Ecto neural progenitor cell (in vitro differentiated cells): ENCODE data around the gene SERTAD2.

ENCODE experiments used
- DNase-seq: peaks from one replicate; pipeline ENCODE4 v3.0.0-alpha.2; 2018; ENCODE audit warnings: low spot score

SERTAD2 gene

GRCh38 chr2:64653109-64654062 is at the start of gene SERTAD2:
TSS of gene SERTAD2 (minus strand) at chr2:64653913. CDS start at chr2:64636871, 17,042 bp downstream.
- DNase-seq, result no peak

- no peak for DNase-seq
Measured at GRCh38 chr2:64700133-64700809, 46.6 kb upstream of the SERTAD2 start.

- DNase-seq, result no peak
Measured at GRCh38 chr2:64699712-64700111, 46.0 kb upstream of the SERTAD2 start.

- DNase-seq, result no peak
Measured at GRCh38 chr2:64698668-64699444, 45.1 kb upstream of the SERTAD2 start.

GRCh38 chr2:64698177-64698643 is 44.5 kb upstream of the SERTAD2 start:
- no peak for DNase-seq

- DNase-seq, result no peak
Measured at GRCh38 chr2:64697297-64698176, 43.8 kb upstream of the SERTAD2 start.

GRCh38 chr2:64696636-64697035 is 42.9 kb upstream of the SERTAD2 start:
- DNase-seq, result no peak

- no peak for DNase-seq
Measured at GRCh38 chr2:64695721-64696261, 42.1 kb upstream of the SERTAD2 start.

GRCh38 chr2:64692401-64692800 is 38.7 kb upstream of the SERTAD2 start:
- DNase-seq, result no peak

- DNase-seq, result no peak
Measured at GRCh38 chr2:64688909-64689308, 35.2 kb upstream of the SERTAD2 start.

GRCh38 chr2:64686283-64686956 is 32.7 kb upstream of the SERTAD2 start:
- no peak for DNase-seq

GRCh38 chr2:64685430-64685829 is 31.7 kb upstream of the SERTAD2 start:
- no peak for DNase-seq

GRCh38 chr2:64683771-64684510 is 30.2 kb upstream of the SERTAD2 start:
- no peak for DNase-seq

- DNase-seq, result no peak
Measured at GRCh38 chr2:64681479-64681967, 27.8 kb upstream of the SERTAD2 start.

- no peak for DNase-seq
Measured at GRCh38 chr2:64679673-64680425, 26.1 kb upstream of the SERTAD2 start.

GRCh38 chr2:64678771-64679590 is 25.3 kb upstream of the SERTAD2 start:
- DNase-seq, result no peak

- no peak for DNase-seq
Measured at GRCh38 chr2:64677530-64677929, 23.8 kb upstream of the SERTAD2 start.

- no peak for DNase-seq
Measured at GRCh38 chr2:64675860-64676259, 22.1 kb upstream of the SERTAD2 start.
